Astrocyte of the spinal cord (primary cell): Measurements from ENCODE around the gene ALOX15B.

Source experiments
- DNase-seq: peaks from one replicate; pipeline ENCODE4 v3.0.0; 2011; ENCODE audit warnings: low read depth, low spot score
- H3K4me3 ChIP-seq: 2 replicates; pipeline ENCODE4 v1.5.1; 2011; ENCODE audit warnings: low read depth, mild to moderate bottlenecking, low read length, moderate library complexity
- CTCF ChIP-seq: IDR thresholded peaks from 2 replicates; pipeline ENCODE4 v1.5.1; 2012; ENCODE audit warnings: low read depth, mild to moderate bottlenecking, low read length, inconsistent platforms
- in situ Hi-C: cut with HindIII; loops from 2 replicates; pipeline ENCODE4 v1.10.0; 2017; ENCODE audit warnings: low sequenced_read_pairs

ALOX15B gene

GRCh38 chr17:8041979-8042378 lies 3.1 kb downstream of the ALOX15B start:
- H3K4me3 ChIP-seq: no peak overlapping the region
- TF ChIP-seq CTCF: no peak
- DNase-seq: no peak
- in situ Hi-C loops: no loop called here

- in situ Hi-C loops: no loop called here
- no peak for DNase-seq
- H3K4me3 ChIP-seq: no peak overlapping the region
- TF ChIP-seq CTCF: no peak
These were observed 6.3 kb downstream of the ALOX15B start for GRCh38 chr17:8044819-8045810.

DNA sequence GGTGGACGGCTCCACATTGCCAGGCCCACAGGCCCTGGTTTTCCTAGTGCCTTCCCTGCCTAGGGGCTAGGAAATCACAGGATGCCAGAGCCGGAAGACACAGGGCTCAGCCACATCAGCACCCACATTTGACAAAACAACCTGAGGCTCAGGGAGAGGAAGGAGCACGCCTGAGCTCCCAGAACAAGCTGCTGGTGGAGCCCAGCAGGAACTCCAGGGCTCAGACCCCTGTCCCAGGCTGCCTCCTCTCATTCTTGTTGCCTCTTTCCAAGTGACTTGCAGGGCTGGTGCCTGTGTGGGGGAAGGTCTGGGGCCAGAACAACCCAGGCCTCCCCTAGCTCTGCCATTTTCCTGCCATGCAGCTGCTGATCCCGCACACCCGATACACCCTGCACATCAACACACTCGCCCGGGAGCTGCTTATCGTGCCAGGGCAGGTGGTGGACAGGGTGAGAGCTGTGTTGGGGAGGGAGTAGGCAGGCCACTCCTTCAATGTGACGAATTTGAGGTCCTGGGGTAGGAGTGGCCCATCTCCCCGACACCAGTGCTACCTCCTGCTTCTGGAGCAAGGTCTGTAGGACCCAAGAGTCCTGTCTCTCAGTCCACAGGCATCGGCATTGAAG lies 7.6 kb downstream of the ALOX15B start:
- no peak for DNase-seq
- H3K4me3 ChIP-seq: no peak overlapping the region
- in situ Hi-C loops: no loop called here
- no peak for TF ChIP-seq CTCF

GRCh38 chr17:8046929-8047768 lies 8.3 kb downstream of the ALOX15B start:
- TF ChIP-seq CTCF: no peak
- in situ Hi-C loops: no loop called here
- DNase-seq: no peak
- H3K4me3 ChIP-seq: no peak overlapping the region

DNA sequence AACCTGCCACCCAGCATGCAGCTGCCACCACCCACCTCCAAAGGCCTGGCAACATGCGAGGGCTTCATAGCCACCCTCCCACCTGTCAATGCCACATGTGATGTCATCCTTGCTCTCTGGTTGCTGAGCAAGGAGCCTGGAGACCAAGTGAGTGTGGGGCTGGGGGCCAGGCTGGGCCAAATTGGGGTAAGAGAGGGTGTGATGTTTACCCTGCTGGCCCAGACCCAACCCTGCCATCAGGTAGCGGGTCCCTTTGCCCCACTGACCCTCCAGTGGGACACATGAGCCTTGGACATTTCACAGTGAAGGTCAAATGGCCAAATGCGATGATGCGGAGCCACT lies 8.9 kb downstream of the ALOX15B start:
- no peak overlapping the region for H3K4me3 ChIP-seq
- in situ Hi-C loops: no loop called here
- TF ChIP-seq CTCF: no peak
- no peak for DNase-seq

DNA sequence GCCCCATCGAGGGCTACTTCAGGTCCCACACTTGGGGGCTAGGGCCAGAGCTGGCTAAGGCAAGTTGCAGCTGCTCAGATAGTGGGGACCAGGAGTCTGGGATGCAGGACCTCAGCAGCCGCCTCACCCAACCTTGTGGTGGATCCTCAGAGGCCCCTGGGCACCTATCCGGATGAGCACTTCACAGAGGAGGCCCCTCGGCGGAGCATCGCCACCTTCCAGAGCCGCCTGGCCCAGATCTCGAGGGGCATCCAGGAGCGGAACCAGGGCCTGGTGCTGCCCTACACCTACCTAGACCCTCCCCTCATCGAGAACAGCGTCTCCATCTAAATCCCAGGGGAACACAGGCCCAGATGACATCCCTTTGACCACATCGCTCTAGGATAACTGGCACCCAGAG lies 9.4 kb downstream of the ALOX15B start:
- H3K4me3 ChIP-seq: no peak overlapping the region
- no peak for DNase-seq
- in situ Hi-C loops: no loop called here
- no peak for TF ChIP-seq CTCF
